ENCODE data around the gene DEGS2.

The DEGS2 gene

DNA sequence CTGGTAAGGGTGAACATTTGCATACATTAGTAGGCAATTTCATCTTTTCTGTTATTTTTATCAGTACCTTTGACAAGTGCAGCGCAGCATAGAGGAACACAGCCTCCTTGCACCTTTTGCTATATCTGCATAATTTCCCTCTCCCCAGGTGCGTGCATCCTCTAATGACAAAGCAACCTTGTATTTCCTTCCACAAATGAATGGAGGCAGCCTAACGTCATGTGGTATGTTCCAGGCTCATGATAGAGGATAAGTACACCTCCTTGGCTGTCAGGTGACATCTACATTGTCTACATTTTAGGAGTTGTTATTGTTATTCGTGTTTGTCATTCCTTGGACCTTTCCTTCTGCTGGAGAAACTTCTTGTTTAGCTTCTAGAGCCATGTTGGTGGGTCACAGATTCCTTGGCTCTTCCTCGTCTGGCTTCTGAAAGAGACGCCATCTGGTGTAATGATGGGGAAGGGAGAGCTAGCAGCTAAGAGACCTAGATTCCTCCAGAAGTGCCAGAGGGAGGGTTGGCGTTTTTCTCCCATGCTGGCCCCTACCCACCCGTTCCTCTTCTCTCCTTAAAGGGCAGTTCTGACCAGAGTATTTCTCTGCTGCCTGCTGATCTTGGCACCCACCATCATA, 57.2 kb downstream of the DEGS2 start:
- TF ChIP-seq PAX5 (IDR thresholded peaks at IDR 0.05; ENCODE audit: insufficient read depth, low read length, severe bottlenecking) (no peak), POLR2AphosphoS5 (IDR thresholded peaks at IDR 0.05; ENCODE audit: low read depth, low read length) (no peak), POLR2A (IDR thresholded peaks at IDR 0.05; ENCODE audit: low read depth, low read length) (no peak), TAF1 (IDR thresholded peaks at IDR 0.05; ENCODE audit: low read depth, low read length) (no peak), SPI1 (IDR thresholded peaks at IDR 0.05; ENCODE audit: low read depth, low read length) (no peak), POU2F2 (IDR thresholded peaks at IDR 0.05; ENCODE audit: low read depth, low read length) (no peak)
- no peak for DNase-seq (ENCODE audit: insufficient read length, low spot score)
- FAIRE-seq: peak; percentile 63

GRCh38 chr14:100100032-100100703, 59.3 kb downstream of the DEGS2 start:
- TF ChIP-seq POU2F2 (IDR thresholded peaks at IDR 0.05; ENCODE audit: low read depth, low read length) (no peak), SPI1 (IDR thresholded peaks at IDR 0.05; ENCODE audit: low read depth, low read length) (no peak), POLR2A (IDR thresholded peaks at IDR 0.05; ENCODE audit: low read depth, low read length) (no peak), PAX5 (IDR thresholded peaks at IDR 0.05; ENCODE audit: insufficient read depth, low read length, severe bottlenecking) (no peak), POLR2AphosphoS5 (IDR thresholded peaks at IDR 0.05; ENCODE audit: low read depth, low read length) (no peak), TAF1 (IDR thresholded peaks at IDR 0.05; ENCODE audit: low read depth, low read length) (no peak)
- no peak for DNase-seq (ENCODE audit: insufficient read length, low spot score)
- no peak for FAIRE-seq

- FAIRE-seq (no peak), DNase-seq (ENCODE audit: insufficient read length, low spot score) (no peak)
- no peak for TF ChIP-seq PAX5 (IDR thresholded peaks at IDR 0.05; ENCODE audit: insufficient read depth, low read length, severe bottlenecking)
- no peak for TF ChIP-seq TAF1 (IDR thresholded peaks at IDR 0.05; ENCODE audit: low read depth, low read length)
- TF ChIP-seq SPI1 (IDR thresholded peaks at IDR 0.05; ENCODE audit: low read depth, low read length): no peak
- no peak for TF ChIP-seq POU2F2 (IDR thresholded peaks at IDR 0.05; ENCODE audit: low read depth, low read length)
Measured at GRCh38 chr14:100098171-100098570, 61.3 kb downstream of the DEGS2 start.

DNA sequence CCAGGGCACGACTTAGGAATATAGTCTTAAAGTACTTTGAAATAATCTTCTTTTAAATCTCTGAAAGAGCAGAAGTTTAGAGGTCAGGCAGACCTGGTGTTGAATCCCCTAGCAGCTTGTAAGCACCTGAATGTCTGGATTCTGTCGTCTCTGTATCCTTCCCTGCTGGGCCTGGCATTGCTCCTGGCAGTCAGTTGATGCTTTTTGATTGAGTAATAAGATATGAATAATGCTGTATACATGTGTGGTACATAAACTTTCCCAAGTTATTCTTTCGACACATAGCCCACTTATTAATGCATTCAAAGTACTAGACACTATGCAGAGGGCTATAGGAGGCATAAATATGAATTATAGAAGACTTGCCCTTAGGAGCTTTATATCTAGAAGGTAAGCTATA, 62.8 kb downstream of the DEGS2 start:
- DNase-seq (ENCODE audit: insufficient read length, low spot score) (no peak), FAIRE-seq (no peak)
- no peak for TF ChIP-seq SPI1 (IDR thresholded peaks at IDR 0.05; ENCODE audit: low read depth, low read length)
- TF ChIP-seq PAX5 (IDR thresholded peaks at IDR 0.05; ENCODE audit: insufficient read depth, low read length, severe bottlenecking): no peak
- no peak for TF ChIP-seq POU2F2 (IDR thresholded peaks at IDR 0.05; ENCODE audit: low read depth, low read length)
- TF ChIP-seq POLR2AphosphoS5 (IDR thresholded peaks at IDR 0.05; ENCODE audit: low read depth, low read length): no peak
- no peak for TF ChIP-seq TAF1 (IDR thresholded peaks at IDR 0.05; ENCODE audit: low read depth, low read length)
- no peak for TF ChIP-seq POLR2A (IDR thresholded peaks at IDR 0.05; ENCODE audit: low read depth, low read length)
